Effector memory CD8-positive, alpha-beta T cell (primary cell): ENCODE results near the gene ZBTB17.
"Not testable (repeated sequence)": the region's sequence is repeated elsewhere in the genome, so short reads cannot be mapped to it uniquely, and the experiment has no call there.

ENCODE experiments used
- ATAC-seq: fragments of 150-1000 bp; cut with Tn5 transposase; replicated peaks from 2 replicates; pipeline ENCODE4 v1.10.0; 2021; ENCODE audit warnings: mild to moderate bottlenecking, moderate library complexity
- DNase-seq, 3 experiments: peaks; one replicate each; pipeline ENCODE4 v3.0.0; 2021
- H3K27ac Mint-ChIP-seq, 2 donors: one replicate each; pipeline ENCODE4 v1.8.0; 2022; ENCODE audit warnings: mild to moderate bottlenecking in 2 of 2, mixed read lengths in 2 of 2, moderate library complexity in 2 of 2
- H3K27me3 Mint-ChIP-seq, 2 donors: one replicate each; pipeline ENCODE4 v1.8.0; 2022; ENCODE audit warnings: mixed read lengths in 2 of 2
- H3K36me3 Mint-ChIP-seq: one replicate; pipeline ENCODE4 v1.8.0; 2022; ENCODE audit warnings: mild to moderate bottlenecking, moderate library complexity, mixed read lengths; ENCODE audit not compliant: insufficient read depth
- H3K4me1 Mint-ChIP-seq, 2 donors: one replicate each; pipeline ENCODE4 v1.8.0; 2022; ENCODE audit warnings: low read depth in 2 of 2, mixed read lengths in 2 of 2
- H3K4me3 Mint-ChIP-seq, 2 donors: one replicate each; pipeline ENCODE4 v1.8.0; 2022; ENCODE audit warnings: mild to moderate bottlenecking in 2 of 2, mixed read lengths in 2 of 2, moderate library complexity in 2 of 2
- H3K9me3 Mint-ChIP-seq, 2 donors: one replicate each; pipeline ENCODE4 v1.8.0; 2022; ENCODE audit warnings: mixed read lengths in 2 of 2

The ZBTB17 gene

DNA sequence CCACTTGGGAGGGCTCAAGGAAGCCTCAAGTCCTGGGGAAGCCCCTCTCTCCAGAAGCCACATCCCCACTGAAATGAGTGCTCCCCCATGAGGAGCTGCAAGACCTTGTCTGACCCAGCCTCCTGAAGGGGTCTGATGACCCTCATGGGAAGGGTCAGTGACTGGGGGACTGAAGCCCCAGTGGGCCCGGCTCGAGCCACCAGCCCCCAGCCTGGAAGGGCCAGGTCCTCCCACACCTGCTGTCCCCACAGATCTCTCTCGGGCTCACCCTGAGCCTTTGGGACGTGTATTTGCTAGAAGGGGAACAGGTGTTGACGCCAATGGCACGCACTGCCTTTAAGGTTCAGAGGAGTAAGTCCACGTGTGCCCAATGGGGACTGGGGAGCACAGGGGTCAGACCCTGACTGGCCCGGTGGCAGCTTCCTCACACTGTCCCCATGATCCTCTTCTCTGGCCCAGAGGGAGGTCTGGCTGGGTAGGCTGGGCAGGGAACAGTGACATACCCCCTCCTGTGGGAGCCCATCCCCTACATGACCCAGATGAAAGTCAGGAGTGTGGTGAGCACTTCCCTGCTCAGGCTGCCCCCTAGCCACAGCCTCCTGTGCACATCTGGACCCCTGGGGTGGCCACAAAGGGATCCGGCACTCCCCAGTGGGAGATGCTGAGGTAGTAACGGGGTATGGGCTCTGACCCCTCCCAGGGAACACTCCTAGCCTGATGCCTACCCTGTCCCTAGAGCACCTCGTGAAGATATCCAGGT is 15.7 kb upstream of the ZBTB17 start:
- Mint-ChIP-seq H3K27ac (peak overlapping the region in 1 of 2 donors; percentile 55), H3K27me3 (peaks cover 0 to 38% of the 10 kb centered on the region in 2 donors), H3K4me1 (no peaks in the 10 kb centered on the region), H3K36me3 (no peaks in the 10 kb centered on the region), H3K9me3 (no peaks in the 10 kb centered on the region), H3K4me3 (no peak overlapping the region)
- ATAC-seq (no peak), DNase-seq (no peak)

DNA sequence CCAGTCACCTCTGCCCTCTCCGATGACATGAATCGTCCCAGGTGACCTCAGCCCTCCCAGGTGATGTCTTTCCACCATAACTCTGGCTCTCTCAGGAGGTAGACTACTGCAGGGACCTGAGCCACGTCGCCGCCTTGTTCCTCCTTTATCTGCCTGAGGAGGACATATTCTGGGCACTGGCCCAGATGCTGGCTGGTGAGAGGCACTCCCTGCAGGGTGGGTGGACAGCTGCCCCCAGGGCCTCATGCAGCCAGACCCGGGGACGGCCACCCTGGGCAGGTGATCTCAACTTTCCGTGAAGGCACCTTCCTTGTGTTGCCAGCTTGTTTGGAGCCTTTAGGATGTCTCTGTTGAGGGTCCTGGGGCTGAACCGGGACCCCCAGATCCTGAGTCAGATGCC is 13.9 kb upstream of the ZBTB17 start:
- ATAC-seq: no peak
- no peaks in the 10 kb centered on the region for H3K9me3 Mint-ChIP-seq
- DNase-seq: no peak
- H3K4me3 Mint-ChIP-seq: no peak overlapping the region
- no peaks in the 10 kb centered on the region for H3K36me3 Mint-ChIP-seq
- H3K27ac Mint-ChIP-seq: no peak overlapping the region
- peaks cover 2 to 44% of the 10 kb centered on the region in 2 donors for H3K27me3 Mint-ChIP-seq
- H3K4me1 Mint-ChIP-seq: no peaks in the 10 kb centered on the region

DNA sequence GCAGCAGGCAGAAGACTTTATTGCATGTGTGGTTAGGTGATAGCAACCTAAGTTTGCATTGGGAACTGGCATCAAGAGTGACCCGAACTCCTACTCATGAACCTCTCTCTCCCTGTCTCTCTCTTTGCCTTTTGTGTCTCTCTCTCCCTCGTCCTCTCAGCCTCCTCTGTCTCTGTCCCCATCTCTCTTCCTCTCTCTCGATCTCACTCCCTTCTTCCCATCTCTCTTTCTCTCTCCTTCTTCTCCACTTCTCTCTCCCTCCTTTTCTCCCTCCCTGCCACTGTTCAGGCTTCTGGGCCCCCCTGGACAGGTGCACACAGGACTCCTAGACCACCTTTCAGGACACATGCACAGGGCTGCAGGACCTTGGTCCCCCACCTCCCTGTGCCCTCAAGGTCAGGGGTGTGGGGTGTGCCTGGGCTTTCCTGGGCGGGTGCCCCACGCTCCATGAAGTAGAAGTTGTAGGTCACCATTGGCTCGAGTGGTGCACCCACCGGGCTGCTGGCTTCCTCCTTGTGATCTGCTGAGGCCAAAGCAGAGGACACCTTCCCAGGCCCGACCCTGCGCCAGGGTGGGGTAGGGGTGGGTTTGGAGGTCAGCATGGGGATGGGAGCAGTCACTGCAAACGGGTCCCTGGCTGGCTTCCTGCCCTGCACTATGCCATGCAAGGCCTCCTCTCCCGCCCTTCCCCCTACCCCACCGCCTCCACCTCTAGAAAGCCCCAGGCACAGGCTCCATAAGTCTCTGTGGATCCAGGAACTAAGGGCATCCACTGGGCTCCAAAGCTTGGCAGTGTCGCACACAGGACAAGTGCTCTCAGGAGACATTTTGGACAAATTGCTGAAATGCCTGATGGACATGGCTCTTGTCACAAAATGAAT is 13.2 kb upstream of the ZBTB17 start:
- H3K9me3 Mint-ChIP-seq: no peaks in the 10 kb centered on the region
- peaks cover 6 to 44% of the 10 kb centered on the region in 2 donors for H3K27me3 Mint-ChIP-seq
- H3K36me3 Mint-ChIP-seq: no peaks in the 10 kb centered on the region
- no peaks in the 10 kb centered on the region for H3K4me1 Mint-ChIP-seq
- DNase-seq (no peak), ATAC-seq (no peak)
- no peak overlapping the region for H3K27ac Mint-ChIP-seq
- no peak overlapping the region for H3K4me3 Mint-ChIP-seq

DNA sequence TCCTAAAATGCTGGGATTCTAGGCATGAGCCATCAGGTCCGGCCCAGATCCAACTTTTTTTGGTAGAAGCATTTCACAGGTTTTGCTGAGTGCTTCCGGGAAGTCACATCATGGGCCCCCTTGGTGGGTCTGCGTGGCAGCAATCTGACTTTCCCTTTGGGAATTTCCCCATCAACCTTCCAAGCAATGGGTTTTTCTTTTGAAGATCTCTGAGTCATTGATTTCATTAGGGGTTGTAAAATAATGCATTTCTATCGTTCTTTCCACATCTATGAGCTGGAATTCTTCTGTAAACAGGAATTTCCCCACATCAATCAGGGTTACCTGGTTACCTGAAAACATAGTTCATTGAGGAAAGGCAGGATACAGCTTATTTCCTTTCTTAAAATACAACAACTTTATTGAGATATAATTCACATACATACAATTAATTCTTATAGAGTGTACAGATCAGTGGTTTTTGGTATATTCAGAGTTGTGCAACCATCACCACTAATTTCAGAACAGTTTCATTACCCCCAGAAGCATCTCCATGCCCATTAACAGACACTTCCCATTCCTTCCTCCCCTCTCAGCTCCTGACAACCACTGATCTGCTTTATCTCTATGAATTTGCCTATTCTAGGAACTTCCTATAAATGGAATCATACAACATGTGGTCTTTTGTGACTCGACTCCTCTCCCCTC is 9.9 kb upstream of the ZBTB17 start:
- Mint-ChIP-seq H3K4me1 (no peaks in the 10 kb centered on the region), H3K9me3 (no peaks in the 10 kb centered on the region), H3K4me3 (no peak overlapping the region), H3K36me3 (no peaks in the 10 kb centered on the region), H3K27me3 (peaks cover 28 to 48% of the 10 kb centered on the region in 2 donors), H3K27ac (no peak overlapping the region)
- DNase-seq: no peak
- ATAC-seq: no peak

DNA sequence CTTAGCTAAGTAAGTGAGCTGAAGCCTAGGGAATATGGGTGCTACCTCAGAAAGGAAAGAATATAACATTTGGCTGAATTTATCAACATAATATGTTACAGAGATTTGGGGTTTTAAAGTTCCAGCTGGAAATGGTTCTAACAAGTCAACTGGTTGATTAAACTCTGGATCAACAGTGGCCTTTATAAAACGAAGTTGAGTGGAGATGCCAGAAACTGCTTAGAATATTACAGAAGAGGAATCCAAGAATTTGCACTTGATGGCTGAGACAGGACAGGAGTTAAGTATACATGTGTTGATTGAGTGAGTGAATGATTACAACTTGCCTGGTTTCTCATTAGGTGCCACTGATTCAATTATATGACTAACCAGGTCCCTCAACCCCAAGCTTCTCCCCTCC is 7.4 kb upstream of the ZBTB17 start:
- ATAC-seq: no peak
- H3K4me3 Mint-ChIP-seq: no peak overlapping the region
- H3K36me3 Mint-ChIP-seq: no peaks in the 10 kb centered on the region
- no peaks in the 10 kb centered on the region for H3K4me1 Mint-ChIP-seq
- no peaks in the 10 kb centered on the region for H3K9me3 Mint-ChIP-seq
- H3K27me3 Mint-ChIP-seq: peaks cover 25 to 28% of the 10 kb centered on the region in 2 donors
- no peak for DNase-seq
- H3K27ac Mint-ChIP-seq: no peak overlapping the region

- Mint-ChIP-seq H3K4me1 (peaks cover 0 to 1% of the 10 kb centered on the region in 2 donors), H3K36me3 (peaks cover 7% of the 10 kb centered on the region), H3K27ac (no peak overlapping the region), H3K4me3 (no peak overlapping the region), H3K27me3 (peaks cover 25 to 28% of the 10 kb centered on the region in 2 donors), H3K9me3 (no peaks in the 10 kb centered on the region)
- ATAC-seq: no peak
- no peak for DNase-seq
Measured at GRCh38 chr1:15981679-15982078, 5.8 kb upstream of the ZBTB17 start.

DNA sequence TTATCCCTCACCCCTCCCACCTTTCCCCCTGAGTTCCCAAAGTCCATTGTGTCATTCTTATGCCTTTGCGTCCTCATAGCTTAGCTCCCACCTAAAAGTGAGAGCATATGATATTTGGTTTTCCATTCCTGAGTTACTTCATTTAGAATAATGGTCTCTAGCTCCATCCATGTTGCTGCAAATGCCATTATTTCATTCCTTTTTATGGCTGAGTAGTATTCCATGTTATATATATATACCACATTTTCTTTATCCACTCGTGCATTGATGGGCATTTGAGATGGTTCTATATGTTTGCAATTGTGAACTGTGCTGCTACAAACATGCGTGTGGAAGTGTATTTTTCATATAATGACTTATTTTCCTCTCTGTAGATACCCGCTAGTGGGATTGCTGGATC is 2.0 kb upstream of the ZBTB17 start:
- not testable (repeated sequence) for ATAC-seq, DNase-seq, H3K4me3 Mint-ChIP-seq, H3K27me3 Mint-ChIP-seq, H3K27ac Mint-ChIP-seq, H3K9me3 Mint-ChIP-seq
- Mint-ChIP-seq H3K36me3 (peaks cover 28% of the 10 kb centered on the region), H3K4me1 (peaks cover 19 to 30% of the 10 kb centered on the region in 2 donors)

DNA sequence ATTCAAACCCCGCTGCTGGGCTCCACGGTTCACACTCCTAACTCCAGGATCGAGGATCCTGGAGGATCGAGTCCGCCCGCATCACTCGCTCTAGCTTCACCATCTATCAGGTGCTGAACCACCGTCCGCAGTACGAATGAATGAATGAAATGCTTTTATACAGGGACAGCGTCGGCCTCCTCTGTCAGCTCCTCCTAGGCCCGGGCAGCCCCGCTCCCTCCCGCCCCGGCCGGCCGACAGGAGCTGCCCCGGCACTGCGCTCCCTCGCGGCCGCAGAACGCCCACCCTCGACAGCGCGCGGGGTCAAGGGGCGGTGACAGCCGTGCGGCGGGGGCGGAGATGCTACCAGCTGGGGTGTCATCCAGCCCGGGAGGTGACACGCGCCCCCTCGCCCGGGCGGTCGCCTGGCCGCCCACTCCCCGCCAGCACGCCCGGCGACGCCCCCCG is 520 bp downstream of the ZBTB17 start:
- Mint-ChIP-seq H3K4me3 (peak overlapping the region; percentile 92 to 96), H3K27ac (peak overlapping the region; percentile 96 to 97), H3K4me1 (peaks cover 24 to 38% of the 10 kb centered on the region in 2 donors), H3K27me3 (no peaks in the 10 kb centered on the region), H3K9me3 (no peaks in the 10 kb centered on the region), H3K36me3 (peaks cover 34% of the 10 kb centered on the region)
- DNase-seq: peak; percentile 64 to 68 (median 65)
- peak; percentile 74 for ATAC-seq

DNA sequence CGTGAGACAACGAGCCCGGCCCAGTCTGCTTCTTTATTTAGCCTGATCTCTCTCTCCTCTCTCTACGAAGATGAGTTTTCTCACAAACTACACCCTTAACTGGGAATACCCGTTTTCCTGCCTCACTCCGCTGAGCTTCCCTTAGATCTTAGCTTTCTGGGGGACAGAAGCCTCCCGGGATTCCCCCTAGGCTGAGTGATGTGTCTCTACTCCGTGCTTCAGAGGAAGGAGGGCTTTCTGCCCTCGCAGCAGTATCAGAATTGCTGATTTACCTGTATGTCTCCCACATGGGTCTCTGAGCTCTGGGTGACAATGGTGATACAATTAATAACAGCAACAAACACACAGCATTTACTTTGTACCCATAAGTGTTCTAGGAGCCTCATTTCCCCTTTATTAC is 1.0 kb downstream of the ZBTB17 start:
- Mint-ChIP-seq H3K9me3 (no peaks in the 10 kb centered on the region), H3K36me3 (peaks cover 39% of the 10 kb centered on the region), H3K4me3 (peak overlapping the region; percentile 92 to 96), H3K27ac (peak overlapping the region; percentile 96 to 97), H3K27me3 (no peaks in the 10 kb centered on the region), H3K4me1 (peaks cover 24 to 41% of the 10 kb centered on the region in 2 donors)
- ATAC-seq: no peak
- no peak for DNase-seq

DNA sequence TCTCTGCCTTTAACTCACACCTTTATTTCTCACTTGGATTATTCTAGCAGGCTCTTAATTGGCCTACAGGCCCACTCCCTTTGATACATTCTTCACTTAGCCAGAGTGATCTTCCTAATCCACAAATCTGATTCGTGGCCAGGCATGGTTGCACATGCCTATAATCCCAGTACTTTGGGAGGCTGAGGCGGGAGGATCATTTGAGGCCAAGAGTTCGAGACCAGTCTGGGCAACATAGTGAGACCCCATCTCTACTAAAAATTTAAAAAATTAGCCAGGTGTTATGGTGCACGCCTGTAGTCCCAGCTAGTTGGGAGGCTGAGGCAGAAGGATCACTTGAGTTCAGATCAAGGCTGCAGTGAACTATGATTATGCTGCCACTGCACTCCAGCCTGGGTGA is 2.1 kb downstream of the ZBTB17 start:
- peak overlapping the region; percentile 4 to 96 for H3K27ac Mint-ChIP-seq
- no peaks in the 10 kb centered on the region for H3K27me3 Mint-ChIP-seq
- no peak for DNase-seq
- peaks cover 24 to 43% of the 10 kb centered on the region in 2 donors for H3K4me1 Mint-ChIP-seq
- no peak for ATAC-seq
- no peaks in the 10 kb centered on the region for H3K9me3 Mint-ChIP-seq
- H3K4me3 Mint-ChIP-seq: no peak overlapping the region
- H3K36me3 Mint-ChIP-seq: peaks cover 41% of the 10 kb centered on the region

DNA sequence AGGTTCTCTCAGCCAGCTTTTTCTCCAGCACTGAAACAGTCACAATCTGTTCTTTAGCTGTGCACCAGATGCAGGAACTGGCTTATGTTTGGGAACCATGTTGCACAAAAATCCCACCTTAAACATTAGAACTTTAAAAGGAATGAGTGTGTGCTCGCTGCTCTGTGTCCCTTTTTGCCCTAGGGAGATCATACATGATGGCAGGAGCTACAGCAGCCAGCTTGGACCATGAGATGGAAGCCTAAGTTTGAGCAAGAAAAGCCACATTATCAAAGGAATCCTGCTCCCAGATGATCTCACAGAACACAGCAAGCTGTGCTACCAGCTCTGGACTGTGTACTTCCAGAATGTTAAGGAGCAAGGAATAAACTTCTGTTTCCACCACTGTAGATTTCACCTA is 3.5 kb downstream of the ZBTB17 start:
- H3K4me3 Mint-ChIP-seq: no peak overlapping the region
- ATAC-seq: no peak
- H3K9me3 Mint-ChIP-seq: no peaks in the 10 kb centered on the region
- H3K4me1 Mint-ChIP-seq: peaks cover 34 to 53% of the 10 kb centered on the region in 2 donors
- DNase-seq: no peak
- peaks cover 41% of the 10 kb centered on the region for H3K36me3 Mint-ChIP-seq
- peak overlapping the region in 1 of 2 donors; percentile 38 for H3K27ac Mint-ChIP-seq
- H3K27me3 Mint-ChIP-seq: no peaks in the 10 kb centered on the region

DNA sequence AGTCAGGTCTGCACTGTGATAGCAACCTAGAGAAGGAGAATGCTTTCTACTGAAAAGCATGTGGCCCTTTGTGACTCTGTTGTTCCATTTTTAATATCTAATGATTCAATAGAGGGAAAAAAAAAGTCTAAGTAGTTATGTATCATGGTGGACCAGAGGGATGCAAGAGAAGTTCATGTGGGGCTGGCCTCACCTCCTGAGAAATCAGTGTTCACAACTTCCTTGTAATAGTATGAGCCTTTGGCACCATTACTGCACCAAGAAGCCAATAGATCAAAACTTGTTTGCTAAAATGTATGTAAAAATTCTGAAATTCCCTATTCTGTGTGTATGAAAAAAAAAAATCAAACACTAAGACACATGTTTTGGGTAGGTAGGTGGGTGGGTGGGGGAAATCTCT is 5.0 kb downstream of the ZBTB17 start:
- Mint-ChIP-seq H3K27ac (no peak overlapping the region), H3K4me3 (no peak overlapping the region), H3K27me3 (no peaks in the 10 kb centered on the region), H3K4me1 (peaks cover 38 to 55% of the 10 kb centered on the region in 2 donors), H3K9me3 (no peaks in the 10 kb centered on the region), H3K36me3 (peaks cover 35% of the 10 kb centered on the region)
- ATAC-seq: no peak
- no peak for DNase-seq

GRCh38 chr1:15969321-15969880 is 6.5 kb downstream of the ZBTB17 start:
- no peaks in the 10 kb centered on the region for H3K27me3 Mint-ChIP-seq

More at GRCh38 chr1:15969321-15969880, 6.5 kb downstream of the ZBTB17 start:
- H3K36me3 Mint-ChIP-seq: peaks cover 29% of the 10 kb centered on the region
- DNase-seq (no peak), ATAC-seq (no peak)
- no peak overlapping the region for H3K4me3 Mint-ChIP-seq
- H3K27ac Mint-ChIP-seq: no peak overlapping the region
- H3K4me1 Mint-ChIP-seq: peaks cover 42 to 58% of the 10 kb centered on the region in 2 donors
- H3K9me3 Mint-ChIP-seq: no peaks in the 10 kb centered on the region
